Ishikawa (cell line): ENCODE measurements around the gene CCNK.

Experiments
- CEBPB ChIP-seq: IDR thresholded peaks from 2 replicates; pipeline ENCODE4 v1.6.1; 2012
- CREB1 ChIP-seq: IDR thresholded peaks from 2 replicates; pipeline ENCODE4 v1.6.1; 2012; ENCODE audit warnings: low read depth
- EGR1 ChIP-seq: IDR thresholded peaks from 2 replicates; pipeline ENCODE4 v1.6.1; 2012
- EP300 ChIP-seq: IDR thresholded peaks from 2 replicates; pipeline ENCODE4 v1.6.1; 2012; ENCODE audit warnings: borderline replicate concordance
- FOXM1 ChIP-seq: IDR thresholded peaks from 2 replicates; pipeline ENCODE4 v1.6.1; 2012; ENCODE audit warnings: low read depth, borderline replicate concordance
- MAX ChIP-seq: IDR thresholded peaks from 2 replicates; pipeline ENCODE4 v1.6.1; 2012
- NFIC ChIP-seq: IDR thresholded peaks from 2 replicates; pipeline ENCODE4 v1.6.1; 2012
- RAD21 ChIP-seq: IDR thresholded peaks from 2 replicates; pipeline ENCODE4 v1.6.1; 2012; ENCODE audit warnings: low read depth
- REST ChIP-seq: IDR thresholded peaks from 2 replicates; pipeline ENCODE4 v1.6.1; 2012; ENCODE audit warnings: low read depth, mild to moderate bottlenecking
- TAF1 ChIP-seq: IDR thresholded peaks from 2 replicates; pipeline ENCODE4 v1.6.1; 2012; ENCODE audit warnings: low read depth, mild to moderate bottlenecking
- TCF12 ChIP-seq: IDR thresholded peaks from 2 replicates; pipeline ENCODE4 v1.6.1; 2012; ENCODE audit warnings: low read depth
- TEAD4 ChIP-seq: IDR thresholded peaks from 2 replicates; pipeline ENCODE4 v1.6.1; 2012
- YY1 ChIP-seq: IDR thresholded peaks from 2 replicates; pipeline ENCODE4 v1.6.1; 2012; ENCODE audit warnings: low read depth
- ZBTB7A ChIP-seq: IDR thresholded peaks from 2 replicates; pipeline ENCODE4 v1.6.1; 2012; ENCODE audit warnings: low read depth
- TF ChIP-seq, protein P1 (sequence below): IDR thresholded peaks from 2 replicates; pipeline ENCODE4 v1.6.1; 2012

Gene CCNK

GRCh38 chr14:99541211-99541610 lies 60.0 kb downstream of the CCNK start:
- TF ChIP-seq NFIC, result no peak
- no peak for TF ChIP-seq CEBPB
- TF ChIP-seq, protein P1, sequence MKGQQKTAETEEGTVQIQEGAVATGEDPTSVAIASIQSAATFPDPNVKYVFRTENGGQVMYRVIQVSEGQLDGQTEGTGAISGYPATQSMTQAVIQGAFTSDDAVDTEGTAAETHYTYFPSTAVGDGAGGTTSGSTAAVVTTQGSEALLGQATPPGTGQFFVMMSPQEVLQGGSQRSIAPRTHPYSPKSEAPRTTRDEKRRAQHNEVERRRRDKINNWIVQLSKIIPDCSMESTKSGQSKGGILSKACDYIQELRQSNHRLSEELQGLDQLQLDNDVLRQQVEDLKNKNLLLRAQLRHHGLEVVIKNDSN, result no peak
- no peak for TF ChIP-seq REST
- TF ChIP-seq CREB1, result no peak
- no peak for TF ChIP-seq TCF12
- no peak for TF ChIP-seq EP300
- TF ChIP-seq EGR1, result no peak
- no peak for TF ChIP-seq FOXM1
- TF ChIP-seq MAX, result no peak
- TF ChIP-seq TEAD4, result no peak
- no peak for TF ChIP-seq RAD21
- TF ChIP-seq TAF1, result no peak
- TF ChIP-seq YY1, result no peak
- TF ChIP-seq ZBTB7A, result no peak

- no peak for TF ChIP-seq YY1
- TF ChIP-seq EGR1, result no peak
- TF ChIP-seq, protein P1, result no peak
- no peak for TF ChIP-seq RAD21
- TF ChIP-seq TEAD4, result no peak
Observed at GRCh38 chr14:99541677-99542470, 60.7 kb downstream of the CCNK start.

DNA sequence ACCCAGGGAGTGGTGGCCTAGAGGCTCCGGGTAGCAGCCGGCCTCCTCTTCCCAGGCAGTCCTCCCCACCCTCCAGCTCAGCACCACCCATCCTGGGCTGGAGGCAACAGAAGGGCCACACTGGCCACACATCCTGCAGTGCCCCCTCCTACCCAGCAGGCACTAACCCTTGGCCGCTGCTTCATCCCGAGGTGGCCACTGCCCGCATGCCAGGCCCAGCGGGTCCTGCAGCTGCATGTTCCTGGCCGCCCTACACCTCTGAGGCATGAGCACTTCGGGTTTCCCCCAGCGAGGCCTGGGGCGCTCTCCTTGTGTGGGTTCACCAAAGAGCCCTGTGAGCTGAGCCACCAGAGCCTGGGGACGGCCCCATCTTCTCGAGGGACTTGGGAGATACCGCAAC lies 61.4 kb downstream of the CCNK start:
- TF ChIP-seq MAX (no peak), NFIC (no peak), TAF1 (no peak), RAD21 (no peak), EP300 (no peak), YY1 (no peak), EGR1 (no peak), TCF12 (no peak), CREB1 (no peak), CEBPB (no peak), FOXM1 (no peak), ZBTB7A (no peak), TEAD4 (no peak), REST (no peak)
- TF ChIP-seq, protein P1, result no peak

- no peak for TF ChIP-seq EGR1
Observed at GRCh38 chr14:99543370-99543769, 62.2 kb downstream of the CCNK start.

- TF ChIP-seq TCF12 (no peak), RAD21 (no peak), YY1 (no peak), ZBTB7A (no peak), CEBPB (no peak), MAX (no peak), EGR1 (no peak), CREB1 (no peak), TAF1 (no peak), TEAD4 (no peak)
- TF ChIP-seq, protein P1, result no peak
Observed at GRCh38 chr14:99543985-99544384, 62.8 kb downstream of the CCNK start.
